ENCODE results near the gene ATP6V0A1.
"Not testable (repeated sequence)": the region's sequence is repeated elsewhere in the genome, so short reads cannot be mapped to it uniquely, and the experiment has no call there.

The ATP6V0A1 gene

GRCh38 chr17:42519546-42520491 is 61.1 kb downstream of the ATP6V0A1 start:
- DNase-seq (ENCODE audit: low spot score), result no peak

DNA sequence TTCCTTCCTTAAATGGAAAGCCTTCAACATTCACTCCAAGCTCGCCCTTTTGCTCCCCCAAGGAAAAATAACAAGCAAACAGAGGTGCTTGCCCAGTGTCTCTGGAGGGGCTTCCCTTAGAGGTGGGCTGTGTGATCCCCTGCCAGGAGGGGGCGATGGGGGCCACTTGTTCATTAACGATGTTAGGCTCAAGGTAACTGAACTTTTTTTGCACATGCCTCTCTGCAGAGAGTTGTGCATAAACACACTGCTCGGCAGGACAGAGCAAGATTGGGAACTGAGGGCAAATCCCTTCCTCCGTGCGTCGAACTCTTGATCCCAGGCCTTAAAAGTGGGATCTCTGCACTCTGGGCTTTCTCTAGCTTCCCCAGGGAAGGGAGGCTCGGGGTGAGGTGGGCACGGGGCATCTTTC is 61.9 kb downstream of the ATP6V0A1 start:
- DNase-seq (ENCODE audit: low spot score), result no peak

GRCh38 chr17:42521036-42521435 is 62.4 kb downstream of the ATP6V0A1 start:
- DNase-seq (ENCODE audit: low spot score), result peak; percentile 35

- DNase-seq (ENCODE audit: low spot score), result no peak
These were observed 63.1 kb downstream of the ATP6V0A1 start for GRCh38 chr17:42521666-42522262.

DNA sequence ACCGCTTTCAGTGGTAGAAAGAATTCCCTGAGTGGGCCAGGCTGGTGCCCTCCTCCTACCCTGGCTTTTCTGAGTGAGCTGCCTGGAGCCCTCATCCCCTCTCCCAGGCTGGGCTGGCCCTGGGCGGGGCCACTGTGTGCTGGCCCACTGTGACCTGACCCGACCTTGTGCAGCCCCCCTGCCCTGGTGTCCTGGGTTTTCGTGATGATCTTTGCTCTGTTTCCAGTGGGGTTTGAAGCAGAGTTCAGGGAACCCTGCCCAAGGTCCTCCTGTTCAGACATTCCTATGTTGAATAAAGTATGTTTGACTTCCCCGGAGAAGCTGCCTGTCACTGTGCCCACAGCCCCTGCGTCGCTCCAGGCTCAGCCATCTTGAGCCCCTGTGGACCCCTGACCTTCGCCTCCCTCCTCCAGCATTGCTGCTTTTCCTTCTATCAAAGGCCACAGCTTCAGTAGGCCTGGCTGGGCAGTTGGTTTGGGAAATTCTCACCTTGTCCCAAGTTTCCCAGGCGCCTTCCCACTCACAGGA is 63.6 kb downstream of the ATP6V0A1 start:
- no peak for DNase-seq (ENCODE audit: low spot score)

GRCh38 chr17:42522798-42523278 is 64.2 kb downstream of the ATP6V0A1 start:
- DNase-seq (ENCODE audit: low spot score), result no peak

GRCh38 chr17:42525221-42525620 is 66.5 kb downstream of the ATP6V0A1 start:
- no peak for DNase-seq (ENCODE audit: low spot score)

DNA sequence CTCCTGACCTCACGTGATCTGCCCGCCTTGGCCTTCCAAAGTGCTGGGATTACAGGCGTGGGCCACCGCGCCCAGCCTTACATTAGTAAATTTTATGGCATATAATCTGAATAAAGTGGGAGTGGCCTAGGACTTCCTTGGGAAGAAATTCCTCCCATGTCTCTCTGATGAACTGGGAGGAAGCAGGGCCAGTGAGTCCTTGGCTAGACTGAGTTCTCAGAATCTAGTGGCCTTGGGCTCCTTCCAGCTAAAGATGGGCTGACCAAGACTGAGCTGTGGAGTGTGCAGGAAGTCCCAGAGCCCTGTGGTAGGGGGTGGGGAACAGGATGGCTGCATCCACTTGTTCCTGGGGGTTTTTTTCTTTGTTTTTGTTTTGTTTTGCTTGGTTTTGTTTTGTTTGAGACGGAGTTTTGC is 67.4 kb downstream of the ATP6V0A1 start:
- no peak for DNase-seq (ENCODE audit: low spot score)

- no peak for DNase-seq (ENCODE audit: low spot score)
These were observed 69.3 kb downstream of the ATP6V0A1 start for GRCh38 chr17:42527932-42528331.

- DNase-seq (ENCODE audit: low spot score), result no peak
These were observed 70.4 kb downstream of the ATP6V0A1 start for GRCh38 chr17:42529061-42529460.

DNA sequence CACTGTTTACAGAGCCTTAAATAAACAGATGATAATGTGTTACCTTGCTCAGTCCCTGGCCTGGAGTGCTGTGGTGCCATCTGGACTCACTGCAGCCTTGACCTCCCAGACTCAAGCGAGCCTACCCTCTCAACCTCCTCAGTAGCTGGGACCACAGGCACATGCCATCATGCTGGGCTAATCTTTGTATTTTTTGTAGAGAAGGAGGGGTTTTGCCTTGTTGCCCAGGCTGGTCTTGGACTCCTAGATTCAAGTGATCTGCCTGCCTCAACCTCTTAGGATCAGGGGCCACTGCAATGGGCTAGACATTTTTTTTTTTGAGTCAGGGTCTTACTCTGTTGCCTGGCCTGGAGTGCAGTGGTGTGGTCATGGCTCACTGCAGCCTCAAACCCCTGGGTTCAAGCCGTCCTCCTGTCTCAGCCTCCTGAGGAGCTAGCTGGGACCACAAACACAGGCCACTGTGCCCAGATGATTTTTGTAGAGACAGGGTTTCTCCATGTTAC is 72.3 kb downstream of the ATP6V0A1 start:
- no peak for DNase-seq (ENCODE audit: low spot score)

- peak; percentile 30 for DNase-seq (ENCODE audit: low spot score)
These were observed 73.0 kb downstream of the ATP6V0A1 start for GRCh38 chr17:42531455-42532354.

- DNase-seq (ENCODE audit: low spot score), result no peak
These were observed 76.7 kb downstream of the ATP6V0A1 start for GRCh38 chr17:42535155-42536047.

DNA sequence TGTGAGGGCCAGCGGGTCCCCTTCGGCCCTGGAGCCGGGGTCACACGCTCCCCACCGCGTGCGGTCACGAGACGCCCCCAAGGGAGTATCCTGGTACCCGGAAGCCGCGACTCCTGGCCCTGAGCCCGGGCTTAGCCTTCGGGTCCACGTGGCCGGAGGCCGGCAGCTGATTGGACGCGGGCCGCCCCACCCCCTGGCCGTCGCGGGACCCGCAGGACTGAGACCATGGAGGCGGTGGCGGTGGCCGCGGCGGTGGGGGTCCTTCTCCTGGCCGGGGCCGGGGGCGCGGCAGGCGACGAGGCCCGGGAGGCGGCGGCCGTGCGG is 77.3 kb downstream of the ATP6V0A1 start, which contains the start of gene NAGLU:
TSS of gene NAGLU (plus strand) at position 194 of the 324 bp plus-strand sequence. CDS start at position 226, 32 bp downstream.
- peak; percentile 88 for DNase-seq (ENCODE audit: low spot score)

DNA sequence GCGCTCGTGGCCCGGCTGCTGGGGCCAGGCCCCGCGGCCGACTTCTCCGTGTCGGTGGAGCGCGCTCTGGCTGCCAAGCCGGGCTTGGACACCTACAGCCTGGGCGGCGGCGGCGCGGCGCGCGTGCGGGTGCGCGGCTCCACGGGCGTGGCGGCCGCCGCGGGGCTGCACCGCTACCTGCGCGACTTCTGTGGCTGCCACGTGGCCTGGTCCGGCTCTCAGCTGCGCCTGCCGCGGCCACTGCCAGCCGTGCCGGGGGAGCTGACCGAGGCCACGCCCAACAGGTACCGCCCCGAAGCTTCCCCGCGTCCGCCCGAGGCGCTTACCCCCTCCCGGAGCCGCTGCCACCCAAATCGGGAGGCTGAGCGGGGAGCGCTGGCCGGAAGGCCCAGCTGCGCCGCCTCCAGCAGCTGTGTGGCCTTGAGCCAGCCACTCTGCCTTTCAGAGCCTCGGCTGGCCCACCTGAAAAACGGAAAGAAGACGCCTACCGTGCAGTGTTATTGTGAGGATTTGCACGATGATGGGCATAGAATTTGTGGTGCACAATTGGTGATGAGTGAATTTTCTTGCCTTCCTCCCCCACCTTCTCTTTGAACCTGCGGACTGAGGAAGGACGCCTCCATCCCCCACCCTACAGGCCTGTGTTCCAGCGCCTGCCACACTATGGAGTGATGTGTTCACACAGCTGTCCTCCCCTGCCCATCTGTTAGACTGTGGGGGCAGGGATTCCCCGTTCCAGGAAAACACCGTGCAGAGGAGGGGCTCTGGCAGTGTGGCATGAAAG is 77.9 kb downstream of the ATP6V0A1 start:
- DNase-seq (ENCODE audit: low spot score), result peak; percentile 74

GRCh38 chr17:42537156-42537805 is 78.6 kb downstream of the ATP6V0A1 start:
- no peak for DNase-seq (ENCODE audit: low spot score)

DNA sequence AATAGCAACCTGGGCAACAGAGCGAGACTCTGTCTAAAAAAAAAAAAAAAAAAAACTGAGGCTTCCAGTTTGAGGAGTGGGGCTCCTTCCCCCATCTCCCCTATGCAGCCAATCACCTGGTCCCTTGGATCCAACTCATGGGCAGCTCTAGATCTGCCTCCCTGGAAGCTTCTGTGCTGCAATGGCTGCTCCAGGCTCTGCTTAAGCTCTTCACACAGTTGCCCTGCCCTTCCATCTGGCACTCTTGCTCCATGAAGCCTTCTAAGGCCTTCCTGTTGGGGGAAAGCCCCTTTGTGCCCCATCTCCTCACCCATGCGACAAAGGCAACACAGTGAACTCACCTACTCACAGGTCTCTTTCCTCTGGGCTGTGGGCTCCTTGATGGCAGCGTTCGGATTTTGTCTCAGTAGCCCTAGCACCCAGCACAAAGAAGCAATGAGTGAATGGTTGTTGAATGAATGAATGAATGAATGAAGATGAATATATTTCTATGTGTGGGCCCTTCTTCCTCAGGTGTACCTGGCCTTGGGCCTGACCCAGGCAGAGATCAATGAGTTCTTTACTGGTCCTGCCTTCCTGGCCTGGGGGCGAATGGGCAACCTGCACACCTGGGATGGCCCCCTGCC is 79.3 kb downstream of the ATP6V0A1 start:
- no peak for DNase-seq (ENCODE audit: low spot score)

- no peak for DNase-seq (ENCODE audit: low spot score)
These were observed 79.8 kb downstream of the ATP6V0A1 start for GRCh38 chr17:42538482-42538881.

DNA sequence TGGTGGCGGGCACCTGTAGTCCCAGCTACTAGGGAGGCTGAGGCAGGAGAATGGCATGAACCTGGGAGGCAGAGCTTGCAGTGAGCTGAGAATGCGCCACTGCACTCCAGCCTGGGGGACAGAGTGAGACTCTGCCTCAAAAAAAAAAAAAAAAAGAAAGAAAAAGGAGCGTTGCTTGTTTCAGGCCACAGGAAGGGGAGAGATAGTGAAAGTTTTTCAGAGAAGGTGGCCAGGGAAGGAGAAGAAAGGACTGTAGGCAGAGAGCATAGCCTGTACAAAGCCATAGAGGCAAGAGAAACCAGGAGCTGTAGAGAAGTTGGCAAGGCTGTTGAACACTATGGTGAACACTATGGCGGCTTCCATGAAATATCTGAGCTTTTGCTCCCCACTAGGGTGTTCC is 81.9 kb downstream of the ATP6V0A1 start:
- DNase-seq (ENCODE audit: low spot score), result not testable (repeated sequence)

Measured in activated CD4-positive, alpha-beta T cell treated with anti-CD3 and anti-CD28 coated beads, Interleukin-2, Interleukin-4, amounts not matched to agents 100 ng/mL and 50 ng/mL, durations not matched to agents 16 hours and 8 hours (primary cell).